Astrocyte (in vitro differentiated cells and primary cell): ENCODE results near the gene C1QTNF1. TPM values are rescaled to one million over a fixed set of nuclear protein-coding genes. Genes with fewer than 3 reads are reported as not detected.
"Not testable (repeated sequence)": the region's sequence is repeated elsewhere in the genome, so short reads cannot be mapped to it uniquely, and the experiment has no call there.

Experiments
- DNase-seq: peaks from one replicate; pipeline ENCODE4 v3.0.0-alpha.2; 2010; ENCODE audit warnings: low read depth
- FAIRE-seq: peaks from 2 replicates; lab custom pipeline; 2011; peaks lifted over from hg19 to GRCh38; lab: Jason Lieb, UNC
- H2AFZ ChIP-seq: 2 replicates; pipeline ENCODE4 v1.6.0; 2012; ENCODE audit warnings: low read depth, low read length, inconsistent platforms
- H3K27ac ChIP-seq: 2 replicates; pipeline ENCODE4 v1.5.1; 2011; ENCODE audit warnings: low read depth, low read length, inconsistent platforms
- H3K27me3 ChIP-seq: 2 replicates; pipeline ENCODE4 v1.6.0; 2011; ENCODE audit warnings: low read length, inconsistent platforms; ENCODE audit not compliant: insufficient read depth
- H3K36me3 ChIP-seq: 2 replicates; pipeline ENCODE4 v1.5.1; 2011; ENCODE audit warnings: low read length, inconsistent platforms; ENCODE audit not compliant: insufficient read depth
- H3K4me1 ChIP-seq: 2 replicates; pipeline ENCODE4 v1.5.1; 2011; ENCODE audit warnings: low read length, inconsistent platforms; ENCODE audit not compliant: insufficient read depth
- H3K4me2 ChIP-seq: 2 replicates; pipeline ENCODE4 v1.6.0; 2012; ENCODE audit warnings: low read length, inconsistent platforms
- H3K4me3 ChIP-seq: 2 replicates; pipeline ENCODE4 v1.5.1; 2011; ENCODE audit warnings: low read depth, mild to moderate bottlenecking, low read length, inconsistent platforms; ENCODE audit not compliant: insufficient read depth
- H3K79me2 ChIP-seq: 2 replicates; pipeline ENCODE4 v1.6.0; 2012; ENCODE audit warnings: mild to moderate bottlenecking, low read length, inconsistent platforms; ENCODE audit not compliant: insufficient read depth
- H3K9ac ChIP-seq: 2 replicates; pipeline ENCODE4 v1.6.0; 2012; ENCODE audit warnings: mild to moderate bottlenecking, low read length, inconsistent platforms
- H3K9me3 ChIP-seq: 2 replicates; pipeline ENCODE4 v1.5.1; 2012; ENCODE audit warnings: low read depth, mild to moderate bottlenecking, low read length, inconsistent platforms; ENCODE audit not compliant: insufficient read depth
- H4K20me1 ChIP-seq: 2 replicates; pipeline ENCODE4 v1.6.0; 2012; ENCODE audit warnings: low read length, inconsistent platforms; ENCODE audit not compliant: insufficient read depth
- H3K27ac Mint-ChIP-seq: one replicate; pipeline ENCODE4 v1.8.0; 2021; ENCODE audit warnings: mild to moderate bottlenecking, mixed read lengths; ENCODE audit not compliant: unreplicated experiment
- H3K27me3 Mint-ChIP-seq: one replicate; pipeline ENCODE4 v1.8.0; 2021; ENCODE audit warnings: low read depth, mixed read lengths; ENCODE audit not compliant: unreplicated experiment
- H3K36me3 Mint-ChIP-seq: one replicate; pipeline ENCODE4 v1.8.0; 2021; ENCODE audit warnings: low read depth, mixed read lengths; ENCODE audit not compliant: unreplicated experiment
- H3K4me1 Mint-ChIP-seq: one replicate; pipeline ENCODE4 v1.8.0; 2021; ENCODE audit warnings: low read depth, mixed read lengths; ENCODE audit not compliant: unreplicated experiment
- H3K4me3 Mint-ChIP-seq: one replicate; pipeline ENCODE4 v1.8.0; 2021; ENCODE audit warnings: mild to moderate bottlenecking, moderate library complexity, mixed read lengths; ENCODE audit not compliant: unreplicated experiment
- H3K9me3 Mint-ChIP-seq: one replicate; pipeline ENCODE4 v1.8.0; 2021; ENCODE audit warnings: mild to moderate bottlenecking, mixed read lengths; ENCODE audit not compliant: unreplicated experiment
- CTCF ChIP-seq: IDR thresholded peaks from 2 replicates; pipeline ENCODE4 v1.5.1; 2011; ENCODE audit warnings: low read depth, mild to moderate bottlenecking, inconsistent platforms, low read length, moderate library complexity; ENCODE audit not compliant: insufficient read depth
- EZH2 ChIP-seq: IDR thresholded peaks from 2 replicates; pipeline ENCODE4 v1.6.1; 2012; ENCODE audit warnings: mild to moderate bottlenecking, low read length, inconsistent platforms; ENCODE audit not compliant: insufficient read depth
- total RNA-seq: library from RNA; stranded (reverse); gene quantifications from 2 replicates; pipeline ENCODE4 v1.2.1, GENCODE V29; 2021

The C1QTNF1 gene
- total RNA-seq, 1 donor from 2014 or later, result 2.2 TPM

- Histone ChIP-seq H3K79me2 (no peaks in the 10 kb centered on the region), H3K4me2 (no peak overlapping the region), H3K27me3 (peaks cover 26% of the 10 kb centered on the region), H3K4me3 (no peak overlapping the region), H3K36me3 (no peaks in the 10 kb centered on the region), H3K4me1 (peaks cover 11% of the 10 kb centered on the region), H3K9ac (no peak overlapping the region), H4K20me1 (no peaks in the 10 kb centered on the region), H3K9me3 (no peaks in the 10 kb centered on the region), H3K27ac (no peak overlapping the region), H2AFZ (no peak overlapping the region)
- Mint-ChIP-seq H3K27me3 (peaks cover 46% of the 10 kb centered on the region), H3K4me3 (no peak overlapping the region), H3K36me3 (no peaks in the 10 kb centered on the region), H3K4me1 (peaks cover 3% of the 10 kb centered on the region), H3K27ac (no peak overlapping the region), H3K9me3 (peaks cover 4% of the 10 kb centered on the region)
- FAIRE-seq (no peak), DNase-seq (no peak)
- no peak for TF ChIP-seq CTCF
- no peak for TF ChIP-seq EZH2
These were observed 3.2 kb upstream of the C1QTNF1 start for GRCh38 chr17:79020631-79021301.

GRCh38 chr17:79021929-79022328 lies 2.0 kb upstream of the C1QTNF1 start:
- Histone ChIP-seq H3K4me1 (peaks cover 19% of the 10 kb centered on the region), H3K27me3 (peaks cover 26% of the 10 kb centered on the region)
- not testable (repeated sequence) for H3K27ac Mint-ChIP-seq, H2AFZ ChIP-seq, H3K9me3 ChIP-seq, H3K4me1 Mint-ChIP-seq, H4K20me1 ChIP-seq, H3K36me3 Mint-ChIP-seq, H3K27ac ChIP-seq, H3K79me2 ChIP-seq, H3K9ac ChIP-seq, H3K4me2 ChIP-seq, DNase-seq, H3K4me3 ChIP-seq, H3K9me3 Mint-ChIP-seq, FAIRE-seq, H3K36me3 ChIP-seq
- Mint-ChIP-seq H3K27me3 (peaks cover 46% of the 10 kb centered on the region), H3K4me3 (peak overlapping the region; percentile 2)

- Mint-ChIP-seq H3K27me3 (peaks cover 46% of the 10 kb centered on the region), H3K4me3 (no peak overlapping the region), H3K9me3 (peaks cover 2% of the 10 kb centered on the region), H3K36me3 (no peaks in the 10 kb centered on the region), H3K4me1 (peaks cover 13% of the 10 kb centered on the region), H3K27ac (no peak overlapping the region)
- Histone ChIP-seq H3K4me2 (no peak overlapping the region), H3K9ac (no peak overlapping the region), H2AFZ (no peak overlapping the region), H3K36me3 (no peaks in the 10 kb centered on the region), H3K4me1 (peaks cover 25% of the 10 kb centered on the region), H3K79me2 (no peaks in the 10 kb centered on the region), H3K27me3 (peaks cover 26% of the 10 kb centered on the region), H3K9me3 (no peaks in the 10 kb centered on the region), H3K27ac (no peak overlapping the region), H3K4me3 (no peak overlapping the region), H4K20me1 (no peaks in the 10 kb centered on the region)
- no peak for TF ChIP-seq EZH2
- no peak for TF ChIP-seq CTCF
- FAIRE-seq (no peak), DNase-seq (no peak)
These were observed 1.4 kb upstream of the C1QTNF1 start for GRCh38 chr17:79022507-79022991.
